Body of pancreas (tissue), 4 donors: ENCODE measurements around the gene ALKBH7.

Source experiments
- CTCF ChIP-seq, 7 experiments: fragments of 450-650 bp in 4 of 7; fragments of 200-600 bp in 3 of 7; sonication (generic) in 3 of 7; IDR thresholded peaks; one replicate each; pipeline ENCODE4 v1.5.1; 2016 to 2019; ENCODE audit warnings: antibody characterized with exemption in 7 of 7
- POLR2A ChIP-seq, 3 donors: fragments of 450-650 bp; IDR thresholded peaks; one replicate each; pipeline ENCODE4 v1.6.1; 2016; ENCODE audit warnings: antibody characterized with exemption in 3 of 3, mild to moderate bottlenecking in 2 of 3

- TF ChIP-seq POLR2A (IDR thresholded peaks at IDR 0.05) (no peak), CTCF (IDR thresholded peaks at IDR 0.05) (no peak)
Measured at GRCh38 chr19:6324757-6325156, 47.8 kb upstream of the ALKBH7 start.
